WTC11 (cell line): ENCODE data around the gene TMIE. TPM values are rescaled to one million over a fixed set of nuclear protein-coding genes. Genes with fewer than 3 reads are reported as not detected.

Experiments used
- ATAC-seq: fragments of 200-7000 bp; cut with Tn5 transposase; 2 replicates; pipeline ENCODE4 v1.10.0; 2021; ENCODE audit warnings: mild to moderate bottlenecking, moderate library complexity
- CTCF ChIA-PET: fragments of 300-600 bp; sonication (Branson Sonifier 250); formaldehyde crosslinking; loops from one replicate; lab custom pipeline; 2021; ENCODE audit warnings: antibody characterized with exemption; lab: Charles Lee
- POLR2A ChIA-PET: fragments of 350-600 bp; sonication (Branson Sonifier 250); formaldehyde crosslinking; loops from one replicate; lab custom pipeline; 2021; ENCODE audit warnings: antibody characterized with exemption; lab: Charles Lee
- DNase-seq: peaks from one replicate; pipeline ENCODE4 v3.0.0; 2021; ENCODE audit warnings: low spot score
- H3K27ac Mint-ChIP-seq: 2 replicates; pipeline ENCODE4 v1.8.0; 2021; ENCODE audit warnings: mixed read lengths
- H3K27me3 Mint-ChIP-seq: 2 replicates; pipeline ENCODE4 v1.8.0; 2021; ENCODE audit warnings: low read depth, mild to moderate bottlenecking, moderate library complexity, mixed read lengths
- H3K36me3 Mint-ChIP-seq: 2 replicates; pipeline ENCODE4 v1.8.0; 2021; ENCODE audit warnings: mixed read lengths
- H3K4me1 Mint-ChIP-seq: 2 replicates; pipeline ENCODE4 v1.8.0; 2022; ENCODE audit warnings: mixed read lengths
- H3K4me3 Mint-ChIP-seq: 2 replicates; pipeline ENCODE4 v1.8.0; 2021; ENCODE audit warnings: mild to moderate bottlenecking, moderate library complexity, mixed read lengths
- H3K9me3 Mint-ChIP-seq: 2 replicates; pipeline ENCODE4 v1.8.0; 2021; ENCODE audit warnings: mixed read lengths
- E2F1 ChIP-seq: sonication (generic); formaldehyde crosslinking; IDR thresholded peaks from 2 replicates; pipeline ENCODE4 v1.8.0; 2022; ENCODE audit warnings: mild to moderate bottlenecking, missing genetic modification reagents
- ELF4 ChIP-seq: sonication (generic); formaldehyde crosslinking; IDR thresholded peaks from 2 replicates; pipeline ENCODE4 v1.8.1; 2022; ENCODE audit warnings: low read depth, mild to moderate bottlenecking, moderate library complexity, missing genetic modification reagents
- EMX1 ChIP-seq: fragments of 250-450 bp; sonication (Bioruptor Pico); IDR thresholded peaks from 2 replicates; pipeline ENCODE4 v1.8.0; 2021; ENCODE audit warnings: mild to moderate bottlenecking
- FOXJ3 ChIP-seq: sonication (generic); formaldehyde crosslinking; IDR thresholded peaks from 2 replicates; pipeline ENCODE4 v1.9.0; 2021; ENCODE audit warnings: missing genetic modification reagents, mild to moderate bottlenecking, borderline replicate concordance
- FOXP1 ChIP-seq: sonication (generic); formaldehyde crosslinking; IDR thresholded peaks from 2 replicates; pipeline ENCODE4 v1.8.0; 2022; ENCODE audit warnings: missing genetic modification reagents, mild to moderate bottlenecking, moderate library complexity, borderline replicate concordance
- GABPB1 ChIP-seq: sonication (generic); formaldehyde crosslinking; IDR thresholded peaks from 2 replicates; pipeline ENCODE4 v1.8.1; 2023; ENCODE audit warnings: mild to moderate bottlenecking, missing genetic modification reagents
- JUN ChIP-seq: sonication (generic); formaldehyde crosslinking; IDR thresholded peaks from 2 replicates; pipeline ENCODE4 v1.8.0; 2023; ENCODE audit warnings: mild to moderate bottlenecking, missing genetic modification reagents
- MXD4 ChIP-seq: fragments of 250-450 bp; sonication (Bioruptor Pico); IDR thresholded peaks from 2 replicates; pipeline ENCODE4 v1.8.0; 2021; ENCODE audit warnings: mild to moderate bottlenecking, moderate library complexity, borderline replicate concordance
- NR1H2 ChIP-seq: sonication (generic); formaldehyde crosslinking; IDR thresholded peaks from 2 replicates; pipeline ENCODE4 v1.9.0; 2021; ENCODE audit warnings: mild to moderate bottlenecking, moderate library complexity, missing genetic modification reagents
- OVOL2 ChIP-seq: fragments of 250-450 bp; sonication (Bioruptor Pico); IDR thresholded peaks from 2 replicates; pipeline ENCODE4 v1.9.0; 2021; ENCODE audit warnings: mild to moderate bottlenecking, borderline replicate concordance
- PREB ChIP-seq: sonication (generic); formaldehyde crosslinking; IDR thresholded peaks from 2 replicates; pipeline ENCODE4 v1.8.1; 2022; ENCODE audit warnings: mild to moderate bottlenecking, missing genetic modification reagents, moderate library complexity, borderline replicate concordance
- PRRX2 ChIP-seq: fragments of 250-450 bp; sonication (Bioruptor Pico); IDR thresholded peaks from 2 replicates; pipeline ENCODE4 v1.8.0; 2021; ENCODE audit warnings: mild to moderate bottlenecking
- TEAD4 ChIP-seq: sonication (generic); formaldehyde crosslinking; IDR thresholded peaks from 2 replicates; pipeline ENCODE4 v1.8.0; 2022; ENCODE audit warnings: mild to moderate bottlenecking, missing genetic modification reagents
- ZBTB21 ChIP-seq: sonication (generic); formaldehyde crosslinking; IDR thresholded peaks from 2 replicates; pipeline ENCODE4 v1.8.1; 2023; ENCODE audit warnings: mild to moderate bottlenecking, missing genetic modification reagents, borderline replicate concordance
- ZNF263 ChIP-seq: sonication (generic); formaldehyde crosslinking; IDR thresholded peaks from 2 replicates; pipeline ENCODE4 v1.8.1; 2022; ENCODE audit warnings: low read depth, mild to moderate bottlenecking, moderate library complexity, missing genetic modification reagents
- total RNA-seq: library from RNA; stranded (reverse); gene quantifications from 3 replicates; pipeline ENCODE4 v1.2.3, GENCODE V29; 2021
- TF ChIP-seq, protein P1 (sequence below): sonication (generic); formaldehyde crosslinking; IDR thresholded peaks from 2 replicates; pipeline ENCODE4 v1.8.0; 2022; ENCODE audit warnings: missing genetic modification reagents
- TF ChIP-seq, protein P2 (sequence below): sonication (generic); formaldehyde crosslinking; IDR thresholded peaks from 2 replicates; pipeline ENCODE4 v1.8.1; 2023; ENCODE audit warnings: mild to moderate bottlenecking, missing genetic modification reagents, moderate library complexity
- TF ChIP-seq, protein P3 (sequence below): sonication (generic); formaldehyde crosslinking; IDR thresholded peaks from 2 replicates; pipeline ENCODE4 v1.8.1; 2023; ENCODE audit warnings: mild to moderate bottlenecking, missing genetic modification reagents
- TF ChIP-seq, protein P4 (sequence below): fragments of 250-450 bp; sonication (Bioruptor Pico); conservative IDR thresholded peaks from 2 replicates; pipeline ENCODE4 v1.9.0; 2021; ENCODE audit warnings: mild to moderate bottlenecking

The TMIE gene
- total RNA-seq, 1 experiment from 2014 or later = 0.57 TPM

DNA sequence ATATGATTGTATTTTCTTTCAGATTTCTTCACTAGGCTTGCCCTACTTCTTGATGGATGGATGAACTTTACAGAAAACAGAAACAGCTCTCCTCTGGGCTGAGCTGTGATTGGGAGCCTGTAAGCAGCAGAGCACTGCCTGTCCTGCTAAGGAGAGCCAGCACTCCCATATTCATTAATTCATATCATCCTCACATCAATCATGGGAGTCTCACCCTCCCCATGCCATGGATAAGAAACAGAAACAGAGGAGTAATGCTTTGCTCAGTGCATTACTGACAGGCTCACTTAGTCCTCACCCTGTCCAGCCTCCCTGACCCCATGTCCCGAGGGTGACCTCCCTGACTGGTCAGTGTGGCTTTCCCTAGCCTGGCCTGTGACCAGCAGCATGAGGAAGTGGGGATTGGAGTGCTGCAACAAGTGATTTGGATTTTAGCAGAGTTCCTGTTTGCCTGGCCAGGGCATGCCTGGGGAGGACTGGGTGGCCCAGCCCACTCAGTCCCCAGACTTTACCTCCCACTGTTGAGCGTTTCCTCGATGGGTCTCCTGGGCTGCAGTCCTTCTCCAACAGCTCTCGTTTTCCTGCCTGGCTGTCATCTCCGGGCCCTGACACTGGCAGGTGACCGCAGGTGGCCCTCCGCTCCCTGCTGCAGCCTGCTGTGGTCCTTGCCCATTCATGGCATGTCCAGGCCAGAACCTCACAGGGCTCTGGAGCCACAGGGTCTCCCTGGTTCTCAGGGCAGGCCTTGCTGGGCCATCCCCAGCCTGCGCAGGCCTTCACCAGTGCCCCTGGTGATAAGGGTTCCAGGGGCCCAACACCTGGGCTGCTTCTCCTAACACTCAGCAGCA lies 1.3 kb upstream of the TMIE start:
- H3K4me3 Mint-ChIP-seq = no peak overlapping the region
- H3K9me3 Mint-ChIP-seq = no peaks in the 10 kb centered on the region
- H3K27ac Mint-ChIP-seq = no peak overlapping the region
- no peaks in the 10 kb centered on the region for H3K36me3 Mint-ChIP-seq
- no peak for TF ChIP-seq NR1H2
- no peak for TF ChIP-seq FOXP1 (CRISPR knock-in tag)
- no peak for TF ChIP-seq MXD4 (CRISPR knock-in tag)
- no peak for TF ChIP-seq GABPB1 (CRISPR knock-in tag)
- ChIA-PET CTCF (interaction anchor here (0.5 to 1.0 kb wide), 5 partner anchors 9 to 236 kb away, joined by 3 read pairs; partner anchors contain the start of gene LTF), POLR2A (no interaction called here)
- ATAC-seq (no peak), DNase-seq (no peak)
- peaks cover 6% of the 10 kb centered on the region for H3K4me1 Mint-ChIP-seq
- H3K27me3 Mint-ChIP-seq = peaks cover 27% of the 10 kb centered on the region

DNA sequence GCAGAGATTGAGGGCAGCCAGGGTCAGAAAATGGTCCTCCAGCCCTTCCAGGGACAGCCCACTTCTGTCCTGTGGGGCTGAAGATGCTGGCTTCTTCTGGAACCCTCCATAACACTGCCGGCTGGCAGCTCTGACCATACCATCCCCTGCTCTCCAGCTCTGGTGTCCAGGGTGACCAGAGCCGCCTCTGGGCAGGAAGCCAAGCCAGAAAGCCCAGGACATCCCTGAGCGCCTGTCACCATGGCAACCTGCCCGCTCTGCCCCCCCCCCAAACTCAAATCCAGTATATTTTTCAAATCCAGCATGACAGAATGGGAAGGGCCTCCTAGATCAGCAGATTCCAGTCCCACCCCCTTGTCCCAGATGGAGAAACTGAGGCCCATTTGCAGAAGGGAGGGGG lies 420 bp upstream of the TMIE start:
- Mint-ChIP-seq H3K9me3 (no peaks in the 10 kb centered on the region), H3K4me3 (peak overlapping the region; percentile 46), H3K27ac (no peak overlapping the region), H3K27me3 (peaks cover 27% of the 10 kb centered on the region), H3K4me1 (peaks cover 2% of the 10 kb centered on the region), H3K36me3 (no peaks in the 10 kb centered on the region)
- CTCF ChIA-PET = interaction anchor here (1.3 to 2.5 kb wide), 3 partner anchors 15 to 212 kb away, joined by 5 to 14 read pairs (median 11); no protein-coding TSS in a partner anchor
- TF ChIP-seq, protein P1, sequence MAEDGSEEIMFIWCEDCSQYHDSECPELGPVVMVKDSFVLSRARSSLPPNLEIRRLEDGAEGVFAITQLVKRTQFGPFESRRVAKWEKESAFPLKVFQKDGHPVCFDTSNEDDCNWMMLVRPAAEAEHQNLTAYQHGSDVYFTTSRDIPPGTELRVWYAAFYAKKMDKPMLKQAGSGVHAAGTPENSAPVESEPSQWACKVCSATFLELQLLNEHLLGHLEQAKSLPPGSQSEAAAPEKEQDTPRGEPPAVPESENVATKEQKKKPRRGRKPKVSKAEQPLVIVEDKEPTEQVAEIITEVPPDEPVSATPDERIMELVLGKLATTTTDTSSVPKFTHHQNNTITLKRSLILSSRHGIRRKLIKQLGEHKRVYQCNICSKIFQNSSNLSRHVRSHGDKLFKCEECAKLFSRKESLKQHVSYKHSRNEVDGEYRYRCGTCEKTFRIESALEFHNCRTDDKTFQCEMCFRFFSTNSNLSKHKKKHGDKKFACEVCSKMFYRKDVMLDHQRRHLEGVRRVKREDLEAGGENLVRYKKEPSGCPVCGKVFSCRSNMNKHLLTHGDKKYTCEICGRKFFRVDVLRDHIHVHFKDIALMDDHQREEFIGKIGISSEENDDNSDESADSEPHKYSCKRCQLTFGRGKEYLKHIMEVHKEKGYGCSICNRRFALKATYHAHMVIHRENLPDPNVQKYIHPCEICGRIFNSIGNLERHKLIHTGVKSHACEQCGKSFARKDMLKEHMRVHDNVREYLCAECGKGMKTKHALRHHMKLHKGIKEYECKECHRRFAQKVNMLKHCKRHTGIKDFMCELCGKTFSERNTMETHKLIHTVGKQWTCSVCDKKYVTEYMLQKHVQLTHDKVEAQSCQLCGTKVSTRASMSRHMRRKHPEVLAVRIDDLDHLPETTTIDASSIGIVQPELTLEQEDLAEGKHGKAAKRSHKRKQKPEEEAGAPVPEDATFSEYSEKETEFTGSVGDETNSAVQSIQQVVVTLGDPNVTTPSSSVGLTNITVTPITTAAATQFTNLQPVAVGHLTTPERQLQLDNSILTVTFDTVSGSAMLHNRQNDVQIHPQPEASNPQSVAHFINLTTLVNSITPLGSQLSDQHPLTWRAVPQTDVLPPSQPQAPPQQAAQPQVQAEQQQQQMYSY (CRISPR knock-in tag) = no peak
- no peak for TF ChIP-seq TEAD4 (CRISPR knock-in tag)
- TF ChIP-seq E2F1 = no peak
- no peak for TF ChIP-seq ELF4 (CRISPR knock-in tag)
- no peak for TF ChIP-seq EMX1
- TF ChIP-seq, protein P2, sequence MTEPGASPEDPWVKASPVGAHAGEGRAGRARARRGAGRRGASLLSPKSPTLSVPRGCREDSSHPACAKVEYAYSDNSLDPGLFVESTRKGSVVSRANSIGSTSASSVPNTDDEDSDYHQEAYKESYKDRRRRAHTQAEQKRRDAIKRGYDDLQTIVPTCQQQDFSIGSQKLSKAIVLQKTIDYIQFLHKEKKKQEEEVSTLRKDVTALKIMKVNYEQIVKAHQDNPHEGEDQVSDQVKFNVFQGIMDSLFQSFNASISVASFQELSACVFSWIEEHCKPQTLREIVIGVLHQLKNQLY = no peak
- no peak for TF ChIP-seq PREB (CRISPR knock-in tag)
- TF ChIP-seq MXD4 (CRISPR knock-in tag) = no peak
- TF ChIP-seq PRRX2 (CRISPR knock-in tag) = no peak
- no peak for TF ChIP-seq OVOL2 (CRISPR knock-in tag)
- no peak for TF ChIP-seq ZNF263 (CRISPR knock-in tag)
- no peak for TF ChIP-seq JUN (CRISPR knock-in tag)
- TF ChIP-seq, protein P3, sequence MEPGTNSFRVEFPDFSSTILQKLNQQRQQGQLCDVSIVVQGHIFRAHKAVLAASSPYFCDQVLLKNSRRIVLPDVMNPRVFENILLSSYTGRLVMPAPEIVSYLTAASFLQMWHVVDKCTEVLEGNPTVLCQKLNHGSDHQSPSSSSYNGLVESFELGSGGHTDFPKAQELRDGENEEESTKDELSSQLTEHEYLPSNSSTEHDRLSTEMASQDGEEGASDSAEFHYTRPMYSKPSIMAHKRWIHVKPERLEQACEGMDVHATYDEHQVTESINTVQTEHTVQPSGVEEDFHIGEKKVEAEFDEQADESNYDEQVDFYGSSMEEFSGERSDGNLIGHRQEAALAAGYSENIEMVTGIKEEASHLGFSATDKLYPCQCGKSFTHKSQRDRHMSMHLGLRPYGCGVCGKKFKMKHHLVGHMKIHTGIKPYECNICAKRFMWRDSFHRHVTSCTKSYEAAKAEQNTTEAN = no peak
- TF ChIP-seq ZBTB21 = no peak
- TF ChIP-seq, protein P4, sequence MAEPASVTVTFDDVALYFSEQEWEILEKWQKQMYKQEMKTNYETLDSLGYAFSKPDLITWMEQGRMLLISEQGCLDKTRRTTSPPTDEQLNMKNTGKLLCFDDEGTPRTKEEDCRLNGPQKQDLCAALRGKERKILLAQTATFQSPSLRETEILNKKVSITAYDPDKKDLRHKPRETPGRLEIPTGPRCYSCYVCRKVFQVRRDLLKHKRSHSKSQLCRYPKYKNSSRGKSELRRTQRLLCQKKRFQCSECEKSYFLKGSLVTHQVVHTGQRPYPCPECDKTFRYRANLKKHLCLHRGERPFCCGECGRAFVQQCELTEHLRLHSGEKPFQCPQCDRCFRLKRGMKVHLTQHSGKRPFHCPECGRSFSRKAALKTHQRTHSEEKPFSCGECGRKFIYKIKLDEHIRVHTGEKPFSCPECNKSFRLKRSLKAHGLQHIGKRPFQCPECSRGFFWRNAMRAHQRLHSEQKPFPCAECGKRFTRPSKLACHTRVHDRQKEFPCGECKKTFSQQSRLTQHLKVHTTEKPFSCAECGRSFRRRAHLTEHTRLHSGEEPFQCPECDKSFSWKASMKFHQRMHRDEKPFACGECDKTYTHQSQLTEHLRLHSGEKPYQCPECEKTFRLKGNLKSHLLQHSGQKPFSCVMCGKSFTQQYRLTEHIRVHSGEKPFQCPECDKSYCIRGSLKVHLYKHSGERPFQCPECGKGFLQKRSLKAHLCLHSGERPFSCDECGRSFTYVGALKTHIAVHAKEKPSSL (CRISPR knock-in tag) = no peak
- no peak for TF ChIP-seq FOXJ3
- DNase-seq = no peak
- no peak for ATAC-seq
- POLR2A ChIA-PET = no interaction called here
